ENCODE results near the gene MAST2. TPM values are rescaled to one million over a fixed set of nuclear protein-coding genes. Genes with fewer than 3 reads are reported as not detected.

The MAST2 gene
- total RNA-seq, 1 donor: 34.5 TPM

DNA sequence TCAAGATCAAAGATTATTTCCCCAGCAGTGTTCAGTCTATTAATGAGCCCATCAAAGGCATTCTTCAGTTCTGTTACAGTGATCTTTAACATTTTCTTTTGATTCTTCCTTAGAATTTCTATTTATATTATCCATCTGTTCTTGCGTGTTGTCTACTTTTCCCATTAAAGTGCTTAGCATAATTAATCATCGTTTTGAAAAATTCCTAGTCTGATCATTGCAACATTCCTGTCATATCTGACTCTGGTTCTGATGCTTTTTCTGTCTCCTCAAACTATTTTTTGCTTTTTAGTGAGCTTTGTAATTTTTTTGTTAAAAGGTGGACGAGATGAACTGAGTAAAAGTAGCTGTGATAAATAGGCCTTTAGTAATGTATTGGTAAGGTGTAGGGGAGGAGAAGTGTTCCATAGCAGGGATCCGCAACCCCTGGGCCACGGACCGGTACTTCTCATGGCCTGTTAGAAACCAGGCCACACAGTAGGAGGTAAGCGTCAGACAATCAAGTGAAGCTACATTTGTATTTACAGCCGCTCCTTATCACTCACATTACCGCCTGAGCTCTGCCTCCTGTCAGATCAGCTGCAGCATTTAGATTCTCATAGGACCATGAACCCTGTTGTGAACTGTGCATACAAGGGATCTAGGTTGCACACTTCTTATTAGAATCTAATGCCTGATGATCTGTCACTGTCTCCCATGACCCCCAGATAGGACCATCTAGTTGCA lies 165.7 kb downstream of the MAST2 start:
- TF ChIP-seq, protein P1, sequence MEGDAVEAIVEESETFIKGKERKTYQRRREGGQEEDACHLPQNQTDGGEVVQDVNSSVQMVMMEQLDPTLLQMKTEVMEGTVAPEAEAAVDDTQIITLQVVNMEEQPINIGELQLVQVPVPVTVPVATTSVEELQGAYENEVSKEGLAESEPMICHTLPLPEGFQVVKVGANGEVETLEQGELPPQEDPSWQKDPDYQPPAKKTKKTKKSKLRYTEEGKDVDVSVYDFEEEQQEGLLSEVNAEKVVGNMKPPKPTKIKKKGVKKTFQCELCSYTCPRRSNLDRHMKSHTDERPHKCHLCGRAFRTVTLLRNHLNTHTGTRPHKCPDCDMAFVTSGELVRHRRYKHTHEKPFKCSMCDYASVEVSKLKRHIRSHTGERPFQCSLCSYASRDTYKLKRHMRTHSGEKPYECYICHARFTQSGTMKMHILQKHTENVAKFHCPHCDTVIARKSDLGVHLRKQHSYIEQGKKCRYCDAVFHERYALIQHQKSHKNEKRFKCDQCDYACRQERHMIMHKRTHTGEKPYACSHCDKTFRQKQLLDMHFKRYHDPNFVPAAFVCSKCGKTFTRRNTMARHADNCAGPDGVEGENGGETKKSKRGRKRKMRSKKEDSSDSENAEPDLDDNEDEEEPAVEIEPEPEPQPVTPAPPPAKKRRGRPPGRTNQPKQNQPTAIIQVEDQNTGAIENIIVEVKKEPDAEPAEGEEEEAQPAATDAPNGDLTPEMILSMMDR (IDR thresholded peaks at IDR 0.05; ENCODE audit: insufficient read depth, low read depth, low read length): no peak
- peak; percentile 33 for DNase-seq (ENCODE audit: low read depth)
- H3K4me3 ChIP-seq (ENCODE audit: low read depth, low read length): no peak overlapping the region

DNA sequence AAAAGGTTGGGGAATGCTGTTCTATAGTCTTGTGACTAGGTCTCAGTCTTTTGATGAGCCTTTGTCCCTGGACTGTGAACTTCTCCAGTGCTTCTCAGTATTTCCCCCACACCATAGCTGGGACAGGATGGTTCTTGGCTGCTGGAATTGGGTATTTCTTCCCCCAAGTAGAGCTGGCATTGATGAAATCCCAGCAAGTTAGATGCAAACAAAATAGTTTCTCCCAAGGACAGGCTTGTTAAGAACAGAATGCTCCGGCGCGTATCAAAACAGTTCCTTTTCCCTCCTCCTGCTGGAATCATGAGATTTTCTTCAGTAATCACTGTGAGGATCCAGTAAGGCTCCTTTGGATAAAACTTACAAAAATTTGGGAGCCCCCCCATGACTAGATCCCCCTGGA lies 166.5 kb downstream of the MAST2 start:
- H3K4me3 ChIP-seq (ENCODE audit: low read depth, low read length): no peak overlapping the region
- TF ChIP-seq, protein P1 (IDR thresholded peaks at IDR 0.05; ENCODE audit: insufficient read depth, low read depth, low read length): no peak
- DNase-seq (ENCODE audit: low read depth): no peak

DNA sequence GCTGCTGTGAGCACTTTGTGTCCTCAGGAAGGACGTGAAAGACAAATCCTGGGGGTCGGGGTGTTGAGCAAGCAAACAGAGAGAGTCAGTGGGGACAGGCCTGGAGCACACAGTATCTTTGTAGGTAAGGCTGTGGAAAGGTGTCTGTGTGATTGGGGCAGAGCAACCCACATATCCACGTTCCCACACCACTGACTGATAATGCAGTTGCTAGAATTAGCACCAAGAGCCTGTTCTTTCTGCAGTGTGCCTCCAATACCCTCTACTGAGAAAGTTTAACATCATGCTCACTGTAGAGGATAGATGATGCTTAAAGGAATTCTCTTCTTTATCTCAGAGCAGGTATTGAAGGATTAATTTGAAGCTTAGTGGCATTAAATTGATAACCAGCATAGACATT lies 167.9 kb downstream of the MAST2 start:
- TF ChIP-seq, protein P1 (IDR thresholded peaks at IDR 0.05; ENCODE audit: insufficient read depth, low read depth, low read length): no peak
- DNase-seq (ENCODE audit: low read depth): no peak

DNA sequence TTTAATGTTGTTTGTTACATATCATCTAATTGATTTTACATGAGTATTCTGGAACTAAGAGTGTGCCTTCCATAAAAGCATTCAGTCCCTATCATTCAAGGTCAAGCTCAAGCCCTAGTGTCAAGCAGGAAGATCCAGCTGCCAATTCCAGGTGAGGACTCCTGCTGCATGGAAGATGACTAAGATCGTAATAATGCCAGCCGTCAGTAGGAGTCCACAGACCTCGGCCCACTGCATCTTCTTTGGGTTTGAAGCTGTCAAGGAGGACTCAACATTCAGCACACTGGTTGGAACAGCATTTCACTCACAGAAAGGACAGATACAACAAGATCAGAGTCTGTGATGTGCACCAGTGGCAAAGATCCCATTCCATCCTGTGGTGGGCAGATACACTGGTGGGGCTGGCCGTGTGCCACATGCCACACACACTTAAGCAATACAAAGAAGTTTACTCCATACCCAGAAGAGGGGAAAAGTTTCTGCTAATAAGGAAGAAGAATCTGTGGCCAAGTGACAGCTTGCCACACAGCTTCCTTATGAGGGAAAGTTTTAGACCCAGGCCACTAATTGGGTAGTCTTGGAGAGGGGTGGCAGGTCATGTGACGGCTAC lies 168.6 kb downstream of the MAST2 start:
- H3K4me3 ChIP-seq (ENCODE audit: low read depth, low read length): no peak overlapping the region
- DNase-seq (ENCODE audit: low read depth): no peak
- TF ChIP-seq, protein P1 (IDR thresholded peaks at IDR 0.05; ENCODE audit: insufficient read depth, low read depth, low read length): no peak

More for the DNA sequence above, 167.9 kb downstream of the MAST2 start:
- no peak overlapping the region for H3K4me3 ChIP-seq (ENCODE audit: low read depth, low read length)

DNA sequence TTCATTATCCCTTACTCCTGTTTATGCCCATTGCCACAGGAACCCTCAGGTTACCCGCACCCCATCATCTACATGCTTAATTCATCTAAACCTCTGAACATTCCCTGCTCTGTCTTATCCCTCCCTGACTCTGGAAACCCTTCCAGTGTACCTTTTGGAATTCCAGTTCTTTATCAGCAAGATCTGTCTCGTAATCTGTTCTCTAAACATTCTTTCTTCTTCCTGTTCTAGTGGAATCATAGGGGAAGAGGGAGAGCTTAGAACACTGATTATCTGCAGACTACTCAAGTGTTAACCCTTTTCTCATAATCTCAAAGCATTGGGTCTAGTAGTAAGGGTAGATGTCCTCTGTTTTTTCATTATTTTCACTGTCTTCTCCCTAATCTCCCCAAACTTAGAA lies 169.2 kb downstream of the MAST2 start:
- H3K4me3 ChIP-seq (ENCODE audit: low read depth, low read length): no peak overlapping the region
- TF ChIP-seq, protein P1 (IDR thresholded peaks at IDR 0.05; ENCODE audit: insufficient read depth, low read depth, low read length): no peak
- no peak for DNase-seq (ENCODE audit: low read depth)

DNA sequence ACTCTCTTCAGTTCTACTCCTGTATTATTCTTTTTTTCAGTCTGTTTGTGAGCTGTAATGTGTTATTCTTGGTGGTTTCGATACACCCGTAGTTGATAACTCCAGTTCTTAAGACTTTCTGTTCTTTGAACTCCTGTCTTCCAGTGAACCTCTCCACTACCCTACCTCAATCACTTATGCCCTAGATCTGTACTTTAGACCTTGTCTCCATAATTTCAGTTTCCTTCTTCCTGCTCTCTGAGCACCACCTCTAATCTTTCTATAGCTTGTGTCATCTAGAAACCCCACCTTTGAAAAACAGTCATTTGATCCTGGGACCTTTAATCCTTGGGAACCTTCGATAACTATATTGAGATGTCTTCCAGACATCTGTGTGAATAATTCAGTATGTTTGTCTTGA lies 169.7 kb downstream of the MAST2 start:
- no peak for DNase-seq (ENCODE audit: low read depth)
- H3K4me3 ChIP-seq (ENCODE audit: low read depth, low read length): no peak overlapping the region
- TF ChIP-seq, protein P1 (IDR thresholded peaks at IDR 0.05; ENCODE audit: insufficient read depth, low read depth, low read length): no peak
